ENCODE measurements around the gene PSMC6.

DNA sequence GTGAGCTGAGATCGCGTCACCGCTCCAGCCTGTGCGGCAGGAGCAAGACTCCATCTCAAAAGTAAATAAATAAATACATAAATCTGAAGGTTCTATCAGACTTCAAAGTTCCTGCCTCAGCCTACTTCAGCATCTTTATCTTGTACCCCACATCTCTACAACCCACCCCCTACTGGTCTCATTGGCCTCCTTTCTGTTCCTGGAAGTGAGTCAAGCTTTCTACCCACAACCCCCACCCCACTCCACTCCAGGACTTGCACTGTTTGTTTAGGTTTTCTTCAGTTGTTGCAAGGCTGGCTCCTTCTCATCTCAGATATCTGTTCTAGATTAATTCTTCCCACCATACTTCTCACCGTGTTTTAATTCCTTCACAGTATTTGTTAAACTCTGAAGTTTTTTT, 714 bp upstream of the PSMC6 start:
- TF ChIP-seq CTBP1 (IDR thresholded peaks at IDR 0.05; ENCODE audit: borderline replicate concordance) (no peak), FOXM1 (IDR thresholded peaks at IDR 0.05; ENCODE audit: borderline replicate concordance) (no peak), LEF1 (IDR thresholded peaks at IDR 0.05; ENCODE audit: borderline replicate concordance) (no peak), SUZ12 (IDR thresholded peaks at IDR 0.05) (no peak), SP1 (IDR thresholded peaks at IDR 0.05) (no peak), ZNF384 (IDR thresholded peaks at IDR 0.05) (no peak), TARDBP (IDR thresholded peaks at IDR 0.05) (no peak), ELF4 (IDR thresholded peaks at IDR 0.05) (no peak), FOXA1 (IDR thresholded peaks at IDR 0.05) (no peak), NFRKB (IDR thresholded peaks at IDR 0.05) (no peak), L3MBTL2 (conservative IDR thresholded peaks at IDR 0.05) (no peak), HDGF (IDR thresholded peaks at IDR 0.05; ENCODE audit: borderline replicate concordance) (no peak), FOXK2 (IDR thresholded peaks at IDR 0.05) (no peak)
